Measurements from ENCODE around the gene FARSA. TPM values are rescaled to one million over a fixed set of nuclear protein-coding genes. Genes with fewer than 3 reads are reported as not detected.

Gene FARSA
- total RNA-seq, 1 donor from 2014 or later, result 76.7 TPM

DNA sequence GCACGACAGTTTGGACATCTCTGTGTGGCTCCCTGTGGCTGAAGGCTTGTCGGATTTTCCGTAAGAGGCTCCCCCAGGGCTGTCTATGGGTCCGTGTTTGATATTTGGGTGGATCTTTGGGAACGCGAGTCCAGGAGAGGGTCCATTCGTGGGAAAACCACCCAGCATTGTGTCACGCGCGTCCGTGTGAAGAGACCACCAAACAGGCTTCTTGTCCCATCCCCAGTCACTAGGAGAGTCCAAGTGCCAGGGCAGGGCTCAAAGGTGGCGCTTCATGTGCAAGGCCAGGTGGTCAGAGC, 48.9 kb downstream of the FARSA start:
- DNase-seq (ENCODE audit: low read depth) (no peak), FAIRE-seq (no peak)
- Mint-ChIP-seq H3K36me3 (ENCODE audit: low read depth, unreplicated experiment) (no peaks in the 10 kb centered on the region), H3K4me1 (ENCODE audit: low read depth, unreplicated experiment) (no peaks in the 10 kb centered on the region), H3K4me3 (ENCODE audit: unreplicated experiment) (no peak overlapping the region), H3K27ac (ENCODE audit: unreplicated experiment) (no peak overlapping the region), H3K27me3 (ENCODE audit: low read depth, unreplicated experiment) (peaks cover 35% of the 10 kb centered on the region), H3K9me3 (ENCODE audit: unreplicated experiment) (no peaks in the 10 kb centered on the region)
- Histone ChIP-seq H3K27ac (ENCODE audit: low read depth, low read length) (no peak overlapping the region), H2AFZ (ENCODE audit: low read depth, low read length) (no peak overlapping the region), H3K36me3 (ENCODE audit: insufficient read depth, low read length) (no peaks in the 10 kb centered on the region), H3K9ac (ENCODE audit: low read length) (no peak overlapping the region), H3K4me1 (ENCODE audit: insufficient read depth, low read length) (no peaks in the 10 kb centered on the region), H3K9me3 (ENCODE audit: insufficient read depth, low read depth, low read length) (peaks cover 17% of the 10 kb centered on the region), H3K4me2 (ENCODE audit: low read length) (no peak overlapping the region), H4K20me1 (ENCODE audit: insufficient read depth, low read length) (no peaks in the 10 kb centered on the region), H3K4me3 (ENCODE audit: insufficient read depth, low read depth, low read length) (no peak overlapping the region), H3K27me3 (ENCODE audit: insufficient read depth, low read length) (peaks cover 22% of the 10 kb centered on the region), H3K79me2 (ENCODE audit: insufficient read depth, low read length) (no peaks in the 10 kb centered on the region)
- TF ChIP-seq EZH2 (IDR thresholded peaks at IDR 0.05; ENCODE audit: insufficient read depth, low read length), result peak; percentile 4
- TF ChIP-seq, protein P1, sequence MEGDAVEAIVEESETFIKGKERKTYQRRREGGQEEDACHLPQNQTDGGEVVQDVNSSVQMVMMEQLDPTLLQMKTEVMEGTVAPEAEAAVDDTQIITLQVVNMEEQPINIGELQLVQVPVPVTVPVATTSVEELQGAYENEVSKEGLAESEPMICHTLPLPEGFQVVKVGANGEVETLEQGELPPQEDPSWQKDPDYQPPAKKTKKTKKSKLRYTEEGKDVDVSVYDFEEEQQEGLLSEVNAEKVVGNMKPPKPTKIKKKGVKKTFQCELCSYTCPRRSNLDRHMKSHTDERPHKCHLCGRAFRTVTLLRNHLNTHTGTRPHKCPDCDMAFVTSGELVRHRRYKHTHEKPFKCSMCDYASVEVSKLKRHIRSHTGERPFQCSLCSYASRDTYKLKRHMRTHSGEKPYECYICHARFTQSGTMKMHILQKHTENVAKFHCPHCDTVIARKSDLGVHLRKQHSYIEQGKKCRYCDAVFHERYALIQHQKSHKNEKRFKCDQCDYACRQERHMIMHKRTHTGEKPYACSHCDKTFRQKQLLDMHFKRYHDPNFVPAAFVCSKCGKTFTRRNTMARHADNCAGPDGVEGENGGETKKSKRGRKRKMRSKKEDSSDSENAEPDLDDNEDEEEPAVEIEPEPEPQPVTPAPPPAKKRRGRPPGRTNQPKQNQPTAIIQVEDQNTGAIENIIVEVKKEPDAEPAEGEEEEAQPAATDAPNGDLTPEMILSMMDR (IDR thresholded peaks at IDR 0.05; ENCODE audit: insufficient read depth, low read depth, low read length), result no peak

DNA sequence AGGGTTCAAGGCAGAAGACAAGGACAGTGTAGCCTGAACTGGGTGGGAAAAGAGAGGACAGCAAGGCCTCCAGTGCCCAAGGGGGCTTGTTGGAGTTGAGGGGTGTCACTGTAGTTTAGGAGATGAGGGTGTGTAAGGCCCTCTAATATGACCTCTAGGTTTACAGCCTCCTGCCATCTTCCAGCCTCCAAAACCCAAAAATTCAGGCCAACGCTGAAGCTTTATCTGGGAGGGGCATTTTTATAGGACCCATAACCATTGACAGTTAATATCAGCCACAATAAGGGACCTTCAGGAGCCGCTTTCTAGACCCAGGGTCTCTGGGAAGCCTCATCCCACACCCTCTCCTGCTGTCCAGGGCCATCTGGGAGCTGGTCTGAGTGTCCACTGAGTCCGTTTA, 49.3 kb downstream of the FARSA start:
- Histone ChIP-seq H3K4me1 (ENCODE audit: insufficient read depth, low read length) (no peaks in the 10 kb centered on the region), H3K9me3 (ENCODE audit: insufficient read depth, low read depth, low read length) (peaks cover 17% of the 10 kb centered on the region), H3K9ac (ENCODE audit: low read length) (no peak overlapping the region), H3K79me2 (ENCODE audit: insufficient read depth, low read length) (no peaks in the 10 kb centered on the region), H4K20me1 (ENCODE audit: insufficient read depth, low read length) (no peaks in the 10 kb centered on the region), H3K27me3 (ENCODE audit: insufficient read depth, low read length) (peaks cover 24% of the 10 kb centered on the region), H3K4me2 (ENCODE audit: low read length) (no peak overlapping the region), H3K27ac (ENCODE audit: low read depth, low read length) (no peak overlapping the region), H3K36me3 (ENCODE audit: insufficient read depth, low read length) (no peaks in the 10 kb centered on the region), H2AFZ (ENCODE audit: low read depth, low read length) (no peak overlapping the region), H3K4me3 (ENCODE audit: insufficient read depth, low read depth, low read length) (no peak overlapping the region)
- TF ChIP-seq, protein P1 (IDR thresholded peaks at IDR 0.05; ENCODE audit: insufficient read depth, low read depth, low read length), result no peak
- no peak for TF ChIP-seq EZH2 (IDR thresholded peaks at IDR 0.05; ENCODE audit: insufficient read depth, low read length)
- peaks cover 35% of the 10 kb centered on the region for H3K27me3 Mint-ChIP-seq (ENCODE audit: low read depth, unreplicated experiment)
- no peak overlapping the region for H3K27ac Mint-ChIP-seq (ENCODE audit: unreplicated experiment)
- no peaks in the 10 kb centered on the region for H3K36me3 Mint-ChIP-seq (ENCODE audit: low read depth, unreplicated experiment)
- FAIRE-seq (no peak), DNase-seq (ENCODE audit: low read depth) (no peak)
- H3K9me3 Mint-ChIP-seq (ENCODE audit: unreplicated experiment), result no peaks in the 10 kb centered on the region
- no peaks in the 10 kb centered on the region for H3K4me1 Mint-ChIP-seq (ENCODE audit: low read depth, unreplicated experiment)
- H3K4me3 Mint-ChIP-seq (ENCODE audit: unreplicated experiment), result no peak overlapping the region

DNA sequence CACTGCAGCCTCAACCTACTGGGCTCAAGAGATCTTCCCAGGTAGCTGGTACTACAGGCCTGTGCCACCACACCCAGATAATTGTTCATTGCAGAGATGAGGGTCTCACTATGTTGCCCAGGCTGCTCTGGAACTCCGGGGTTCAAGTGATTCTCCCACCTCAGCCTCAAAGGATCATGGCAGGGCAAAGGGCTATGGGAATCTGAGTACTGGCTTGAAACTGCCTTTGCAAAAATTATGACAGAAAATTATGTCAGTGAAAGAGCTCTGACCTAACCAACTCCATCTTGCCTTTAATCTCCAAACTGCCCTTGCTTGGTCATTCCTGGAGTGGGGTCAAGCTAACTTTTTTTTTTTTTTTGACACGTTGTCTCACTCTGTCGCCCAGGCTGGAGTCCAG, 50.9 kb downstream of the FARSA start:
- no peak overlapping the region for H3K4me2 ChIP-seq (ENCODE audit: low read length)
- no peaks in the 10 kb centered on the region for H3K4me1 ChIP-seq (ENCODE audit: insufficient read depth, low read length)
- DNase-seq (ENCODE audit: low read depth), result no peak
- H3K36me3 ChIP-seq (ENCODE audit: insufficient read depth, low read length), result no peaks in the 10 kb centered on the region
- H3K27ac Mint-ChIP-seq (ENCODE audit: unreplicated experiment), result no peak overlapping the region
- peaks cover 17% of the 10 kb centered on the region for H3K9me3 ChIP-seq (ENCODE audit: insufficient read depth, low read depth, low read length)
- H2AFZ ChIP-seq (ENCODE audit: low read depth, low read length), result no peak overlapping the region
- no peak for FAIRE-seq
- H3K9me3 Mint-ChIP-seq (ENCODE audit: unreplicated experiment), result no peaks in the 10 kb centered on the region
- no peaks in the 10 kb centered on the region for H3K4me1 Mint-ChIP-seq (ENCODE audit: low read depth, unreplicated experiment)
- H3K4me3 ChIP-seq (ENCODE audit: insufficient read depth, low read depth, low read length), result no peak overlapping the region
- no peaks in the 10 kb centered on the region for H4K20me1 ChIP-seq (ENCODE audit: insufficient read depth, low read length)
- H3K27me3 Mint-ChIP-seq (ENCODE audit: low read depth, unreplicated experiment), result peaks cover 26% of the 10 kb centered on the region
- no peak overlapping the region for H3K9ac ChIP-seq (ENCODE audit: low read length)
- TF ChIP-seq, protein P1 (IDR thresholded peaks at IDR 0.05; ENCODE audit: insufficient read depth, low read depth, low read length), result no peak
- TF ChIP-seq EZH2 (IDR thresholded peaks at IDR 0.05; ENCODE audit: insufficient read depth, low read length), result no peak
- no peaks in the 10 kb centered on the region for H3K79me2 ChIP-seq (ENCODE audit: insufficient read depth, low read length)
- no peak overlapping the region for H3K27ac ChIP-seq (ENCODE audit: low read depth, low read length)
- peaks cover 24% of the 10 kb centered on the region for H3K27me3 ChIP-seq (ENCODE audit: insufficient read depth, low read length)
- peaks cover 8% of the 10 kb centered on the region for H3K36me3 Mint-ChIP-seq (ENCODE audit: low read depth, unreplicated experiment)
- no peak overlapping the region for H3K4me3 Mint-ChIP-seq (ENCODE audit: unreplicated experiment)

Measured in astrocyte (in vitro differentiated cells and primary cell).